ENCODE data around the gene OR1D5.

The OR1D5 gene

DNA sequence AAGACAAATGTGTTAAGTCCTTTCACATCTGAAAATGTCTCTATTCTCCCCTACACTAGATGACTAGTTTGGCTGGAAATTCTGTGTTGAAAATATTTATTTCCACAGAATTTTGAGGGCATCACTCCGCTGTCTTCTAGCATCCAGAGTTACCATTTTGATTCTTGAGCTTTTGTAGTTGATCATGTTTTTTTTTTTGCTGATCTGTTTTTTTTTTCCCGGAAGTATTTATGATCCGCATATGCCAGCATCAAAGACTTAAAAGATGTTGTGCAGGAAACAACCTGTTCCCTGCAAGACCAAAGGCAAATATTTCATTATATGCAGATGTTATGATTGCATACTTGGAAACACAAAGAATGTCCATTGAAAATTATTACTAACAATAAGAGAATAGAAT lies 16.7 kb downstream of the OR1D5 start:
- Histone ChIP-seq H3K4me1 (ENCODE audit: control insufficient read depth in 2 of 2, insufficient read depth in 1 of 2, low read depth in 1 of 2, low read length in 2 of 2) (peaks cover 0 to 3% of the 10 kb centered on the region in 2 donors), H2AK5ac (ENCODE audit: low read depth, low read length) (no peak overlapping the region), H3K79me1 (ENCODE audit: low read depth, low read length) (no peaks in the 10 kb centered on the region)

DNA sequence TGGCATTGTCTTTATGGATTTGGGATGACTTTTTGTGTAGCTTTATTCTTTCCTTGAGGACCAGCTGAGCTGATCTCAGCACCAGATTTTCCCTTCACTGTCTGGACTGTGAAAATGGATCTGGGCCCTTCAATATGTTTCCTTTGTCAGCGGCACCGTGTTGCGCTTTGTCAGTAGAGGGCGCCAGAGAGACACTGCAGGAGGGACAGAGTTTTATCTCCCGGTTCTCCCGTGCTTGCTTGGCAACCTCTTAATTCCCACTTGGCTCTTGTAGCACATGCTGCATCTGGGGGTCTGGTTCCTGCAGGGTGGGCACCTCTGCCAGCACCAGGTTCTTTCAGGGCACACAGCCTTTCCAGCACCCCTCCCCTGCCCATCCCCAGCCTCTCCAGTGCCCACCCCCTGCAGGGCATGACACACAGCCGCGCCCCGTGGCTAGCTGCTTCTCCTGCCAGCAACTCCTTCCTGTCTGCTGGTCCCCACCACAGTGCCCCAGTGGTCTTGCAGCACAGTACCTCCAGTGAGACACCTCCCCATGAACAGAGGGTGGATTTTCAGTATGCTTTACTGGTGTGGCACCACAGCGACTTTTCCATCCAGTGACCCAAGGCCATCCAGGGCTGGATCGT lies 19.6 kb downstream of the OR1D5 start:
- no peak overlapping the region for H3K27ac ChIP-seq (replicated peaks; ENCODE audit: low read length)
- no CpG with 5 or more reads among the region's 11 CpGs for WGBS, 2 donors (ENCODE audit: extremely low coverage in 2 of 2, insufficient read length in 2 of 2, insufficient replicate concordance in 1 of 2)
- DNase-seq (ENCODE audit: low spot score): no peak

More for the DNA sequence above, 16.7 kb downstream of the OR1D5 start:
- Histone ChIP-seq H2BK120ac (ENCODE audit: low read depth, low read length) (no peak overlapping the region), H3K4me3 (ENCODE audit: low read length in 2 of 2) (no peak overlapping the region), H3K18ac (ENCODE audit: low read length) (no peak overlapping the region), H3K14ac (ENCODE audit: low read length) (no peak overlapping the region), H2BK15ac (ENCODE audit: low read length) (no peak overlapping the region), H3K4me2 (ENCODE audit: insufficient read depth, low read length, poor library complexity, severe bottlenecking) (no peak overlapping the region), H4K8ac (ENCODE audit: low read depth, low read length) (no peak overlapping the region), H3K36me3 (replicated peaks in 1 of 2; ENCODE audit: control insufficient read depth in 2 of 2, insufficient read depth in 2 of 2, low read length in 2 of 2) (no peaks in the 10 kb centered on the region), H3K27me3 (ENCODE audit: control insufficient read depth in 3 of 3, insufficient read depth in 3 of 3, low read depth in 1 of 3, low read length in 3 of 3) (no peaks in the 10 kb centered on the region), H3K23ac (ENCODE audit: low read depth, low read length, poor library complexity) (no peak overlapping the region), H2BK5ac (ENCODE audit: low read length) (no peak overlapping the region), H2AFZ (ENCODE audit: low read length) (no peak overlapping the region), H3K27ac (replicated peaks; ENCODE audit: low read length) (no peak overlapping the region), H3K4ac (ENCODE audit: low read length) (no peak overlapping the region), H4K91ac (ENCODE audit: low read depth, low read length, poor library complexity) (no peak overlapping the region), H2BK12ac (ENCODE audit: low read length) (no peak overlapping the region), H3K9me3 (replicated peaks in 1 of 2; ENCODE audit: control insufficient read depth in 2 of 2, insufficient read depth in 1 of 2, low read depth in 1 of 2, low read length in 2 of 2) (peaks cover 0 to 12% of the 10 kb centered on the region in 2 donors), H3K9ac (ENCODE audit: low read depth, low read length, poor library complexity) (no peak overlapping the region)
- WGBS, 2 donors (ENCODE audit: extremely low coverage in 2 of 2, insufficient read length in 2 of 2, insufficient replicate concordance in 1 of 2): no CpG with 5 or more reads among the region's 3 CpGs
- DNase-seq (ENCODE audit: low spot score): no peak

GRCh38 chr17:3040882-3041281 lies 22.5 kb downstream of the OR1D5 start:
- no peak overlapping the region for H3K23ac ChIP-seq (ENCODE audit: low read depth, low read length, poor library complexity)
- no peak overlapping the region for H3K18ac ChIP-seq (ENCODE audit: low read length)
- H2AK5ac ChIP-seq (ENCODE audit: low read depth, low read length): no peak overlapping the region
- H3K4me2 ChIP-seq (ENCODE audit: insufficient read depth, low read length, poor library complexity, severe bottlenecking): no peak overlapping the region
- H4K91ac ChIP-seq (ENCODE audit: low read depth, low read length, poor library complexity): no peak overlapping the region
- no peak overlapping the region for H3K4ac ChIP-seq (ENCODE audit: low read length)
- H3K14ac ChIP-seq (ENCODE audit: low read length): no peak overlapping the region
- H3K27ac ChIP-seq (replicated peaks; ENCODE audit: low read length): no peak overlapping the region
- H3K4me1 ChIP-seq (ENCODE audit: control insufficient read depth in 2 of 2, insufficient read depth in 1 of 2, low read depth in 1 of 2, low read length in 2 of 2): no peaks in the 10 kb centered on the region
- H3K79me1 ChIP-seq (ENCODE audit: low read depth, low read length): no peaks in the 10 kb centered on the region
- WGBS, 2 donors (ENCODE audit: extremely low coverage in 2 of 2, insufficient read length in 2 of 2, insufficient replicate concordance in 1 of 2): no CpG with 5 or more reads among the region's 5 CpGs
- no peak overlapping the region for H3K9ac ChIP-seq (ENCODE audit: low read depth, low read length, poor library complexity)
- peaks cover 0 to 7% (median 0%) of the 10 kb centered on the region in 3 experiments for H3K27me3 ChIP-seq (ENCODE audit: control insufficient read depth in 3 of 3, insufficient read depth in 3 of 3, low read depth in 1 of 3, low read length in 3 of 3)
- H2AFZ ChIP-seq (ENCODE audit: low read length): no peak overlapping the region
- H2BK12ac ChIP-seq (ENCODE audit: low read length): no peak overlapping the region
- no peak overlapping the region for H2BK120ac ChIP-seq (ENCODE audit: low read depth, low read length)
- H3K9me3 ChIP-seq (replicated peaks in 1 of 2; ENCODE audit: control insufficient read depth in 2 of 2, insufficient read depth in 1 of 2, low read depth in 1 of 2, low read length in 2 of 2): peaks cover 0 to 12% of the 10 kb centered on the region in 2 donors
- H3K4me3 ChIP-seq (ENCODE audit: low read length in 2 of 2): no peak overlapping the region
- no peak overlapping the region for H2BK5ac ChIP-seq (ENCODE audit: low read length)
- DNase-seq (ENCODE audit: low spot score): no peak
- no peaks in the 10 kb centered on the region for H3K36me3 ChIP-seq (replicated peaks in 1 of 2; ENCODE audit: control insufficient read depth in 2 of 2, insufficient read depth in 2 of 2, low read length in 2 of 2)
- no peak overlapping the region for H4K8ac ChIP-seq (ENCODE audit: low read depth, low read length)
- H2BK15ac ChIP-seq (ENCODE audit: low read length): no peak overlapping the region

More for the DNA sequence above, 19.6 kb downstream of the OR1D5 start:
- Histone ChIP-seq H3K9ac (ENCODE audit: low read depth, low read length, poor library complexity) (no peak overlapping the region), H2BK5ac (ENCODE audit: low read length) (no peak overlapping the region), H3K14ac (ENCODE audit: low read length) (no peak overlapping the region), H3K9me3 (replicated peaks in 1 of 2; ENCODE audit: control insufficient read depth in 2 of 2, insufficient read depth in 1 of 2, low read depth in 1 of 2, low read length in 2 of 2) (peaks cover 0 to 12% of the 10 kb centered on the region in 2 donors), H3K79me1 (ENCODE audit: low read depth, low read length) (no peaks in the 10 kb centered on the region), H3K4me2 (ENCODE audit: insufficient read depth, low read length, poor library complexity, severe bottlenecking) (no peak overlapping the region), H3K4ac (ENCODE audit: low read length) (no peak overlapping the region), H3K4me1 (ENCODE audit: control insufficient read depth in 2 of 2, insufficient read depth in 1 of 2, low read depth in 1 of 2, low read length in 2 of 2) (peaks cover 0 to 1% of the 10 kb centered on the region in 2 donors), H3K4me3 (ENCODE audit: low read length in 2 of 2) (peak overlapping the region in 1 of 2 donors; percentile 18), H4K8ac (ENCODE audit: low read depth, low read length) (no peak overlapping the region), H2AFZ (ENCODE audit: low read length) (no peak overlapping the region), H3K18ac (ENCODE audit: low read length) (no peak overlapping the region), H3K27me3 (ENCODE audit: control insufficient read depth in 3 of 3, insufficient read depth in 3 of 3, low read depth in 1 of 3, low read length in 3 of 3) (no peaks in the 10 kb centered on the region), H2BK120ac (ENCODE audit: low read depth, low read length) (no peak overlapping the region), H2BK12ac (ENCODE audit: low read length) (no peak overlapping the region), H2BK15ac (ENCODE audit: low read length) (no peak overlapping the region), H2AK5ac (ENCODE audit: low read depth, low read length) (peak overlapping the region; percentile 20), H4K91ac (ENCODE audit: low read depth, low read length, poor library complexity) (no peak overlapping the region), H3K23ac (ENCODE audit: low read depth, low read length, poor library complexity) (peak overlapping the region; percentile 52), H3K36me3 (replicated peaks in 1 of 2; ENCODE audit: control insufficient read depth in 2 of 2, insufficient read depth in 2 of 2, low read length in 2 of 2) (no peaks in the 10 kb centered on the region)

- WGBS, 2 donors (ENCODE audit: extremely low coverage in 2 of 2, insufficient read length in 2 of 2, insufficient replicate concordance in 1 of 2): no CpG with 5 or more reads among the region's 6 CpGs
- Histone ChIP-seq H3K23ac (ENCODE audit: low read depth, low read length, poor library complexity) (no peak overlapping the region), H3K18ac (ENCODE audit: low read length) (no peak overlapping the region), H3K9me3 (replicated peaks in 1 of 2; ENCODE audit: control insufficient read depth in 2 of 2, insufficient read depth in 1 of 2, low read depth in 1 of 2, low read length in 2 of 2) (peaks cover 0 to 12% of the 10 kb centered on the region in 2 donors), H3K4ac (ENCODE audit: low read length) (no peak overlapping the region), H3K27me3 (ENCODE audit: control insufficient read depth in 3 of 3, insufficient read depth in 3 of 3, low read depth in 1 of 3, low read length in 3 of 3) (peaks cover 0 to 7% (median 0%) of the 10 kb centered on the region in 3 experiments), H3K14ac (ENCODE audit: low read length) (no peak overlapping the region), H4K8ac (ENCODE audit: low read depth, low read length) (no peak overlapping the region), H3K27ac (replicated peaks; ENCODE audit: low read length) (no peak overlapping the region), H2AFZ (ENCODE audit: low read length) (no peak overlapping the region), H2BK5ac (ENCODE audit: low read length) (no peak overlapping the region), H3K4me3 (ENCODE audit: low read length in 2 of 2) (no peak overlapping the region), H2BK15ac (ENCODE audit: low read length) (no peak overlapping the region), H3K4me2 (ENCODE audit: insufficient read depth, low read length, poor library complexity, severe bottlenecking) (no peak overlapping the region), H2BK12ac (ENCODE audit: low read length) (no peak overlapping the region), H2BK120ac (ENCODE audit: low read depth, low read length) (no peak overlapping the region), H3K36me3 (replicated peaks in 1 of 2; ENCODE audit: control insufficient read depth in 2 of 2, insufficient read depth in 2 of 2, low read length in 2 of 2) (no peaks in the 10 kb centered on the region), H3K79me1 (ENCODE audit: low read depth, low read length) (peaks cover under 1% of the 10 kb centered on the region), H3K9ac (ENCODE audit: low read depth, low read length, poor library complexity) (no peak overlapping the region), H3K4me1 (ENCODE audit: control insufficient read depth in 2 of 2, insufficient read depth in 1 of 2, low read depth in 1 of 2, low read length in 2 of 2) (no peaks in the 10 kb centered on the region), H2AK5ac (ENCODE audit: low read depth, low read length) (no peak overlapping the region), H4K91ac (ENCODE audit: low read depth, low read length, poor library complexity) (no peak overlapping the region)
- no peak for DNase-seq (ENCODE audit: low spot score)
These were observed 23.7 kb downstream of the OR1D5 start for GRCh38 chr17:3039736-3040135.

All from neuronal stem cell (in vitro differentiated cells).